Measurements from ENCODE around the gene RAG1.

RAG1 gene

GRCh38 chr11:36601155-36601554 is 33.3 kb downstream of the RAG1 start:
- ChIA-PET POLR2A (no interaction called here), CTCF (no interaction called here)
- DNase-seq (ENCODE audit: extremely low spot score): no peak
- TF ChIP-seq HDGF (IDR thresholded peaks at IDR 0.05; ENCODE audit: borderline replicate concordance) (no peak), FOXK2 (IDR thresholded peaks at IDR 0.05) (no peak), NFRKB (IDR thresholded peaks at IDR 0.05) (no peak), BHLHE40 (IDR thresholded peaks at IDR 0.05; ENCODE audit: borderline replicate concordance) (no peak), TARDBP (IDR thresholded peaks at IDR 0.05) (no peak), SUZ12 (IDR thresholded peaks at IDR 0.05) (no peak), FOXA1 (IDR thresholded peaks at IDR 0.05) (no peak), SP1 (IDR thresholded peaks at IDR 0.05) (no peak), CTBP1 (IDR thresholded peaks at IDR 0.05; ENCODE audit: borderline replicate concordance) (no peak), ARNT (IDR thresholded peaks at IDR 0.05) (no peak), FOXM1 (IDR thresholded peaks at IDR 0.05; ENCODE audit: borderline replicate concordance) (no peak), L3MBTL2 (conservative IDR thresholded peaks at IDR 0.05) (no peak), ZNF384 (IDR thresholded peaks at IDR 0.05) (no peak), PKNOX1 (IDR thresholded peaks at IDR 0.05) (no peak), ELF4 (IDR thresholded peaks at IDR 0.05) (no peak), LEF1 (IDR thresholded peaks at IDR 0.05; ENCODE audit: borderline replicate concordance) (no peak)

- ChIA-PET POLR2A (interaction anchor here (1.3 kb wide), 1 partner anchor 8 kb away, joined by 4 read pairs; the partner anchor contains the start of gene IFTAP), CTCF (no interaction called here)
- TF ChIP-seq FOXA1 (IDR thresholded peaks at IDR 0.05) (no peak), FOXK2 (IDR thresholded peaks at IDR 0.05) (no peak), PKNOX1 (IDR thresholded peaks at IDR 0.05) (no peak)
- DNase-seq (ENCODE audit: extremely low spot score): no peak
Observed at GRCh38 chr11:36602135-36602534, 34.3 kb downstream of the RAG1 start.

GRCh38 chr11:36605221-36606216 is 37.7 kb downstream of the RAG1 start:
- CTCF ChIA-PET: interaction anchor here (1.5 kb wide), 1 partner anchor 40 kb away, joined by 3 read pairs; no protein-coding TSS in a partner anchor
- POLR2A ChIA-PET: no interaction called here
- no peak for TF ChIP-seq SUZ12 (IDR thresholded peaks at IDR 0.05)
- no peak for TF ChIP-seq LEF1 (IDR thresholded peaks at IDR 0.05; ENCODE audit: borderline replicate concordance)
- no peak for TF ChIP-seq CTBP1 (IDR thresholded peaks at IDR 0.05; ENCODE audit: borderline replicate concordance)
- no peak for TF ChIP-seq FOXA1 (IDR thresholded peaks at IDR 0.05)
- no peak for TF ChIP-seq FOXK2 (IDR thresholded peaks at IDR 0.05)
- TF ChIP-seq TARDBP (IDR thresholded peaks at IDR 0.05): no peak
- TF ChIP-seq SP1 (IDR thresholded peaks at IDR 0.05): no peak
- no peak for TF ChIP-seq ZNF384 (IDR thresholded peaks at IDR 0.05)
- no peak for TF ChIP-seq L3MBTL2 (conservative IDR thresholded peaks at IDR 0.05)
- TF ChIP-seq PKNOX1 (IDR thresholded peaks at IDR 0.05): no peak
- TF ChIP-seq BHLHE40 (IDR thresholded peaks at IDR 0.05; ENCODE audit: borderline replicate concordance): no peak
- TF ChIP-seq FOXM1 (IDR thresholded peaks at IDR 0.05; ENCODE audit: borderline replicate concordance): no peak
- TF ChIP-seq HDGF (IDR thresholded peaks at IDR 0.05; ENCODE audit: borderline replicate concordance): no peak
- TF ChIP-seq ARNT (IDR thresholded peaks at IDR 0.05): no peak
- no peak for TF ChIP-seq ELF4 (IDR thresholded peaks at IDR 0.05)
- no peak for DNase-seq (ENCODE audit: extremely low spot score)

- CTCF ChIA-PET: interaction anchor here (0.7 kb wide), 1 partner anchor 11 kb away, joined by 3 read pairs; no protein-coding TSS in a partner anchor
- TF ChIP-seq FOXM1 (IDR thresholded peaks at IDR 0.05; ENCODE audit: borderline replicate concordance) (no peak), ARNT (IDR thresholded peaks at IDR 0.05) (no peak), TARDBP (IDR thresholded peaks at IDR 0.05) (no peak), NFRKB (IDR thresholded peaks at IDR 0.05) (no peak), HDGF (IDR thresholded peaks at IDR 0.05; ENCODE audit: borderline replicate concordance) (no peak), FOXK2 (IDR thresholded peaks at IDR 0.05) (no peak), L3MBTL2 (conservative IDR thresholded peaks at IDR 0.05) (no peak), ZNF384 (IDR thresholded peaks at IDR 0.05) (no peak), SUZ12 (IDR thresholded peaks at IDR 0.05) (no peak), PKNOX1 (IDR thresholded peaks at IDR 0.05) (no peak), LEF1 (IDR thresholded peaks at IDR 0.05; ENCODE audit: borderline replicate concordance) (no peak), BHLHE40 (IDR thresholded peaks at IDR 0.05; ENCODE audit: borderline replicate concordance) (no peak), CTBP1 (IDR thresholded peaks at IDR 0.05; ENCODE audit: borderline replicate concordance) (no peak), ELF4 (IDR thresholded peaks at IDR 0.05) (no peak)
- no peak for DNase-seq (ENCODE audit: extremely low spot score)
- POLR2A ChIA-PET: interaction anchor here (1.3 kb wide), 1 partner anchor 15 kb away, joined by 3 read pairs; the partner anchor contains the start of gene IFTAP
Observed at GRCh38 chr11:36608491-36609199, 40.8 kb downstream of the RAG1 start.

GRCh38 chr11:36609383-36609782 is 41.6 kb downstream of the RAG1 start:
- no peak for DNase-seq (ENCODE audit: extremely low spot score)
- ChIA-PET CTCF (interaction anchor here (0.7 kb wide), 1 partner anchor 10 kb away, joined by 3 read pairs; no protein-coding TSS in a partner anchor), POLR2A (no interaction called here)
- TF ChIP-seq L3MBTL2 (conservative IDR thresholded peaks at IDR 0.05) (no peak), ARNT (IDR thresholded peaks at IDR 0.05) (no peak), NFRKB (IDR thresholded peaks at IDR 0.05) (no peak), CTBP1 (IDR thresholded peaks at IDR 0.05; ENCODE audit: borderline replicate concordance) (no peak), HDGF (IDR thresholded peaks at IDR 0.05; ENCODE audit: borderline replicate concordance) (no peak), ZNF384 (IDR thresholded peaks at IDR 0.05) (no peak)
